Lung (tissue), 12 donors: ENCODE results near the gene BCAT1. TPM values are rescaled to one million over a fixed set of nuclear protein-coding genes. Genes with fewer than 3 reads are reported as not detected.

Experiments used
- ATAC-seq: fragments of 200-7000 bp; cut with Tn5 transposase; one replicate; pipeline ENCODE4 v1.9.1; 2020; ENCODE audit warnings: moderate number of reproducible peaks; ENCODE audit not compliant: insufficient read depth, low FRiP score
- DNase-seq, 3 donors: peaks; one replicate each; pipeline ENCODE4 v3.0.0-alpha.2; 2013 to 2017
- H3K27ac ChIP-seq, 2 donors: one replicate each; pipeline ENCODE4 v1.5.1; 2013; ENCODE audit warnings: mild to moderate bottlenecking in 2 of 2, moderate library complexity in 2 of 2, control low read depth in 1 of 2, inconsistent platforms in 1 of 2, low read depth in 1 of 2, low read length in 1 of 2
- H3K27me3 ChIP-seq, 3 donors: one replicate each; pipeline ENCODE4 v1.5.1; 2013; ENCODE audit warnings: low read length in 2 of 3; ENCODE audit not compliant: control insufficient read depth in 3 of 3, insufficient read depth in 3 of 3
- H3K36me3 ChIP-seq, 4 donors: one replicate each; pipeline ENCODE4 v1.5.1; 2013; ENCODE audit warnings: low read length in 4 of 4, mild to moderate bottlenecking in 1 of 4, moderate library complexity in 1 of 4; ENCODE audit not compliant: control insufficient read depth in 4 of 4, insufficient read depth in 4 of 4
- H3K4me1 ChIP-seq, 5 donors: one replicate each; pipeline ENCODE4 v1.5.1; 2013; ENCODE audit warnings: low read length in 5 of 5, mild to moderate bottlenecking in 2 of 5, moderate library complexity in 1 of 5; ENCODE audit not compliant: control insufficient read depth in 5 of 5, insufficient read depth in 5 of 5
- H3K4me3 ChIP-seq: one replicate; pipeline ENCODE4 v1.5.1; 2013; ENCODE audit warnings: mild to moderate bottlenecking, control low read depth, moderate library complexity
- H3K9ac ChIP-seq, 2 donors: one replicate each; pipeline ENCODE4 v1.5.1; 2013; ENCODE audit warnings: low read length in 2 of 2, control low read depth in 1 of 2; ENCODE audit not compliant: insufficient read depth in 1 of 2
- H3K9me3 ChIP-seq, 4 donors: one replicate each; pipeline ENCODE4 v1.5.1; 2013; ENCODE audit warnings: low read length in 3 of 4, mild to moderate bottlenecking in 1 of 4, moderate library complexity in 1 of 4; ENCODE audit not compliant: control insufficient read depth in 4 of 4, insufficient read depth in 3 of 4
- CTCF ChIP-seq: IDR thresholded peaks from 2 replicates; pipeline ENCODE4 v1.5.1; 2012; ENCODE audit warnings: mild to moderate bottlenecking; ENCODE audit errors: control extremely low read depth, extremely low read depth
- WGBS, 2 donors: extraction: QIAGEN DNeasy Blood & Tissue Kit; methylation state at CpG; one replicate each; pipeline ENCODE4 v1.1.7; 2013; 5-methylcytosine and 5-hydroxymethylcytosine counted together
- polyA plus RNA-seq, 2 donors: library from polyadenylated mRNA; stranded (reverse); fragments of 200-250 nt; gene quantifications; one replicate each; pipeline ENCODE4 v1.2.1, GENCODE V29; 2013
- total RNA-seq, 2 donors: library from RNA; depleted of rRNA in 1 of 2; stranded (reverse); fragments of >200 nt in 1 of 2; gene quantifications; one replicate each; pipeline ENCODE4 v1.2.1, GENCODE V29; 2014 to 2021
- donor health status: control.
- donor health status: control.
- donor health status: Bipolar disorder and iron deficiency.
- donor health status: healthy.
- donor health status: DM: yes; HTN: yes; CAD: no.

BCAT1 gene
- total and polyA plus RNA-seq, 4 donors = 11.7 to 94.9 (median 40.9) TPM

GRCh38 chr12:24996820-24997219 lies 47.9 kb upstream of the BCAT1 start:
- no peak overlapping the region for H3K4me3 ChIP-seq
- ATAC-seq = no peak
- H3K27me3 ChIP-seq = no peaks in the 10 kb centered on the region
- no peaks in the 10 kb centered on the region for H3K9me3 ChIP-seq
- no peaks in the 10 kb centered on the region for H3K36me3 ChIP-seq
- no peak overlapping the region for H3K27ac ChIP-seq
- 95 to 96% methylated on average over 5 of the region's 5 CpGs for WGBS, 2 donors
- H3K9ac ChIP-seq = no peak overlapping the region
- TF ChIP-seq CTCF = no peak
- peaks cover 0 to 14% (median 0%) of the 10 kb centered on the region in 5 donors for H3K4me1 ChIP-seq
- DNase-seq = no peak

- Histone ChIP-seq H3K36me3 (no peaks in the 10 kb centered on the region), H3K27ac (no peak overlapping the region), H3K9me3 (no peaks in the 10 kb centered on the region), H3K27me3 (no peaks in the 10 kb centered on the region), H3K4me3 (no peak overlapping the region), H3K4me1 (peaks cover 0 to 14% (median 0%) of the 10 kb centered on the region in 5 donors), H3K9ac (no peak overlapping the region)
- DNase-seq = no peak
- TF ChIP-seq CTCF = no peak
- ATAC-seq = no peak
- WGBS, 2 donors = 84 to 86% methylated on average over 8 of the region's 8 CpGs
Measured at GRCh38 chr12:24996102-24996797, 47.3 kb upstream of the BCAT1 start.

- no peak for DNase-seq
- Histone ChIP-seq H3K9ac (no peak overlapping the region), H3K27ac (no peak overlapping the region), H3K4me3 (no peak overlapping the region), H3K4me1 (peaks cover 0 to 14% (median 0%) of the 10 kb centered on the region in 5 donors), H3K36me3 (no peaks in the 10 kb centered on the region), H3K27me3 (no peaks in the 10 kb centered on the region), H3K9me3 (no peaks in the 10 kb centered on the region)
- no peak for ATAC-seq
- WGBS, 2 donors = 96 to 97% methylated on average over 4 of the region's 4 CpGs
- TF ChIP-seq CTCF = no peak
Measured at GRCh38 chr12:24993793-24994192, 44.9 kb upstream of the BCAT1 start.
